HG03135 (cell line): ENCODE measurements around the gene TEX52.

Experiments
- ATAC-seq: cut with Tn5 transposase; IDR thresholded peaks from one replicate; pipeline ENCODE4 v1.9.1; 2021; ENCODE audit warnings: mild to moderate bottlenecking, moderate library complexity; ENCODE audit not compliant: unreplicated experiment

Gene TEX52

GRCh38 chr12:2857021-2857431 lies at the start of gene TEX52:
Gene TEX52, minus strand, starts transcription at chr12:2857039. Its CDS starts 13 bp downstream, at chr12:2857026.
- no peak for ATAC-seq

DNA sequence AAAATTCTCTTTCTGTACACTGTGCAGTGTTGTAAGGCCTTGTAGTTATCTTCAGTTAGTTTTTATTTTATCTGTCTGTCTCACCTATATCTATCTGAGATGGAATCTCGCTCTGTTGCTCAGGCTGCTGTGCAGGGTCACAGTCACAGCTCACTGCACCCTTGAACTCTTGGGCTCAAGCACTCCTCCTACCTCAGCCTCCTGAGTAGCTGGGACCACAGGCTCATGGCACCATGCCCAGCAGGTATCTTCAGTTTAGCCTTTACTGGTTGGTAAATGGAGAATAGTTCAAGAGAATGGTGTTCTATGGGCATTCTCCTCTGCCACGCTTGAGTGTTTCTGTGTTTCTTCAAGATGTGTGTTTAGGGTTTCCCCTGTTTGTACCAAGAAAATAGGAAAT lies 47.4 kb upstream of the TEX52 start:
- ATAC-seq: no peak

- ATAC-seq: no peak
Measured at GRCh38 chr12:2902272-2902880, 45.5 kb upstream of the TEX52 start.

- ATAC-seq: no peak
Measured at GRCh38 chr12:2900642-2901041, 43.8 kb upstream of the TEX52 start.

DNA sequence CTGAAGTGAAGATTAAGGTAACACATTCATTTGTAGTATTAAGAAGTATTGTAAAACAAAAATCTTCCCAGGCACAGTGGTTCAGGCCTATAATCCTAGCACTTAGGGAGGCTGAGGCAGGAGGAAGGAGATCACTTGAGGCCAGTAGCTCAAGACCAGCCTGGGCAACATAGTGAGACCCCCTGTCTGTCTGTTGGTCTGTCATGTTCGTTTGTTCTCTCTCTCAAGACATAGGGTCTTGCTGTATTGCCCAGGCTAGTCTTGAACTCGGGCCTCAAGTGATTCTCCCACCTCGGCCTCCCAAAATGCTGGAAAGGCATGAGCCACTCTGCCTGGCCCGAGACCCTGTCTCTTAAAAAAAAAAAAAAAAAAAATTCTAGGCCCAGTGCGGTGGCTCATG lies 40.6 kb upstream of the TEX52 start:
- ATAC-seq: no peak

- no peak for ATAC-seq
Measured at GRCh38 chr12:2895511-2895910, 38.7 kb upstream of the TEX52 start.

DNA sequence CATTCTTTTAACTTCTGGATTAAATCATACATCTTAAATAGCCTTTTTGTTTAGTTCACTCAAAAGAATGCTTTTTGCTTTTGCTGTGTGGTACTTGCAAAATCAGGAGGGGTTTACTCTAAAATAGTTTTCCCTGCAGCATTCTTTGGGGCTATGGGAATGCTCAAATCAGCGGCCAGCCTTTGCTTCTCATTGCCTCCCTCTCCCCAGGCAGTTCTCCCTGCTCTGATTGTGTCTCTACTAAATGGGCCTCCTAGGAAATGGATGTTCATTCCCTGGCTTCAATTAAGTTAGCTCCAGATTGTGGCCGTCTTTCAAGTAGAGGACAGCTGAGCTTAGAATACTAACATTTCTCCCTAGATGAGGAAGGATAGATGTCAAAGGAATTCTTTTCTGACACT lies 38.2 kb upstream of the TEX52 start:
- ATAC-seq: no peak

- ATAC-seq: no peak
Measured at GRCh38 chr12:2893007-2893406, 36.2 kb upstream of the TEX52 start.

- ATAC-seq: no peak
Measured at GRCh38 chr12:2892246-2892645, 35.4 kb upstream of the TEX52 start.

DNA sequence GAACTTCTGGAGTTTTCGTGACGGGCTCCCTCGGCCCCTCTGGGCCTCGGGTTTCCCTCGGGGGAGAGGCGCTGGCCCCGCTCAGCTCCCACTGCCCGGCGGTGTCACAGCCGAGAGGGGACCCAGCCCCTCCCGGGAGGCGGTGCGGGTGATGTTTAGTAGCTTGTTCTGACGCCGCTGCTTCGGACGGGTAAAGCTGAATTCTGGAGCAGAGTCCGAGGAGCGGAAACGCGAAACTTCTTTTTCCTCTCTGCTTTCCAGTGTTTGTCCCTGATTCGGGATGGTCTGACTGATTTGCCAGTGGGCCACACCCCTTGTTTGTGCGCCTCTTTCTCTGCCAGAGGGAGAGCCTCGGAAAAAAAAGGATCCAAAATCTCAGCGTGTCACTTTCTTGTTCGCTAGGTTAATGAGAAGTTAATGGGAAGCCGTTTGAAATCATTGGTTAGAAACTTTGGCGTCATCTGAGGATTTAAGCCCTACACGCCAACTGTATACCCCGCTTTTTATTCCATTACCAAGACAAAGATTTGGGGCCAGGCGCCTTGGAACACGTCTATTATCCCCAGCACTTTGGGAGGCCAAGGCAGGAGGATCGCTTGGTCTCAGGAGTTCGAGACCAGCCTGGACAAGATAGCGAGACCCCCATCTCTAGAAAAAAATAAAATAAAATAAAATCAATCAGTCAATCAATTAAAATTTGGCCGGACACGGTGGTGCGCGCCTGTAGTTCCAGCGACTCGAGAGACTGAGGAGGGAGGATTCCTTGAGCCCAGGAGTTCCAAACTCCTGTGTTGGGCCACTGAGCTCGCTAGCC lies 34.6 kb upstream of the TEX52 start:
- ATAC-seq: peak; percentile 10

- peak; percentile 99 for ATAC-seq
Measured at GRCh38 chr12:2890388-2891239, 33.8 kb upstream of the TEX52 start, which contains the start of gene TULP3. Gene TULP3, plus strand, starts transcription at chr12:2890891. Its CDS starts 57 bp downstream, at chr12:2890948.

DNA sequence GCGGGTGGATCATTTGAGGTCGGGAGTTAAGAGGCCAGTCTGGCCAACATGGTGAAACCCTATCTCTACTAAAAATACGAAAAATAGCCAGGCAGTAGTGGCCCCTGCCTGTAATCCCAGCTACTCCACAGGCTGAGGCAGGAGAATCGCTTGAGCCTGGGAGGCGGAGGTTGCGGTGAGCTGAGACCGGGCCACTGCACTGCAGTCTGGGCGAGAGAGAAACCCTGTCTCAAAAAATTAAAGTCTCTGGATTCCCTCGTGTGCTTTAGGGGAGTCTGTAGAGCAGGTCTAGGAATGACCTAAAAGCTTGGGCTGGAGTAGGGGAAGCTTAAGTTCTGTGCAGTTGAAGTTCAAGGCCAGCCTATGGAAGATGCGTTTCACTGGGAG lies 33.2 kb upstream of the TEX52 start:
- ATAC-seq: no peak

DNA sequence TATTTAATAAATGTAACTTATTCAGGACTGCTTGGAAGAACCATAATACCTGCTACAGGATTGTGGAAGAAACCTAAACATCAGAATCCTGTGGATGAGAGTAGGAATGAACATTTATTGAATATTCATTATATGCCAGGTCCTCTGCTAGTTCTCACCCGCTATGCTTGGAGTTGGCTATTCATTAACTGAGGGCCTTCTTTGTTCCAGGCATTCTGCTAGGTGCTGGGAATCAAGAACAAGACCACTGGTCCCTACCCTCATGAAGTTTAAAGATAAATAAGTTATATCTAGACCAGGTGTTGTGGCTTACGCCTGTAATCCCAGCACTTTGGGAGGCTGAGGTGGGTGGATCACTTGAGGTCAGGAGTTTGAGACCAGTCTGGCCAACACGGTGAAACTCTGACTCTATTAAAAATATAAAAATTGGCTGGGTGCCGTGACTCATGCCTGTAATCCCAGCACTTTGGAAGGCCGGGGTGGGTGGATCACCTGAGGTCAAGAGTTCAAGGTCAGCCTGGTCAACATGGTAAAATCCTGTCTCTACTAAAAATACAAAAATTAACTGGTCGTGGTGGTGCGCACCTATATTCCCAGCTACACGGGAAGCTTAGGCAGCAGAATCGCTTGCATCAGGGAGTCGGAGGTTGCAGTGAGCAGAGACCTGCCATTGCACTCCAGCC lies 30.1 kb upstream of the TEX52 start:
- ATAC-seq: no peak

- no peak for ATAC-seq
Measured at GRCh38 chr12:2884810-2885209, 28.0 kb upstream of the TEX52 start.

GRCh38 chr12:2879853-2880252 lies 23.0 kb upstream of the TEX52 start:
- ATAC-seq: no peak

- no peak for ATAC-seq
Measured at GRCh38 chr12:2877953-2878732, 21.3 kb upstream of the TEX52 start.

DNA sequence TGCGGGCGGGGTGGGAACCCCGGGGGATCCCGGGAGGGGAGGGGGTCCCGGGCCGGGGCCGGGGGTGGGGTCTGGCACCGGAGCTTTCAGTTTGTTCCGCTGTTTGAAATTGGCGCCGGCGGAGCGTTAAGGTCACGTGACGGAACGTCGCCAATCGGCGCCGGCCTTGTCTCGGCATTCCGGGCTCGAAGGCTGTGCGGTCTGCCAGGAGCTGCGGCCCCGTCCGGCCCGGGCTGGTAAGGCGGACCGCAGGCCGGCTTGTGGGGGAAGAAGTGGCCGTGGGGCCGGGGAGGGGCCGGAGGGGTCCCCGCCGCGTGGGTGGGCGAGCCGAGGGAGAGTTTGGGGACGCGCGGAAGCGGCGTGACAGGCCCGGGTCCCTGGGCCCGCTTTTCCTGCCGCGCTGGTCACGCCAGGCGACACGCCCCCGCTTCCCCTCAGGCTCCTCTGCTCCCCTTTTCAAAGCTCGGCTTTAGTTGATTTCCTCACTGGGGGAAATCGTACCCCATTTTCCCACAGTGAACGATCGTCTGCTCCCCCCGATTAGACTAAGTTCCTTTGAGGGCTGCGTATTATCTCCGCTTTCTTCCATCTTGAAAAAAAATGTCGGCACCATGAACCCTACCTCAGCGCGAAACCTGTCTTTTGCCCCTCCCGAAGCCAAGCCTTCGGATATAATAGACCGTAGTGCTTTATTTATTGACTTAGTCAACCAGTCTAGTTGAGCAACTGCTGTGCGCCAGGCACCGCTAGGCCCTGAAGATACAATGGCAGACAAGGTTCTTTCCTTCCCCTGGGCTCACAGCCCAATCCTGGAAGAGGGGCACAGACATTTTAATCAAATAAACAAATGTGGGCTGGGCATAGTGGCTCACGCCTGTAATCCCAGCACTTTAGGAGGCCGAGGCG lies 20.5 kb upstream of the TEX52 start, which contains the start of the genes FOXM1 and RHNO1:
TSS of gene FOXM1 (minus strand) at position 128 of the 906 bp plus-strand sequence. CDS start 2,696 bp downstream, outside the sequence.
TSS of gene RHNO1 (plus strand) at position 177 of the 906 bp plus-strand sequence. CDS start 8,144 bp downstream, outside the sequence.
- peak; percentile 66 for ATAC-seq

DNA sequence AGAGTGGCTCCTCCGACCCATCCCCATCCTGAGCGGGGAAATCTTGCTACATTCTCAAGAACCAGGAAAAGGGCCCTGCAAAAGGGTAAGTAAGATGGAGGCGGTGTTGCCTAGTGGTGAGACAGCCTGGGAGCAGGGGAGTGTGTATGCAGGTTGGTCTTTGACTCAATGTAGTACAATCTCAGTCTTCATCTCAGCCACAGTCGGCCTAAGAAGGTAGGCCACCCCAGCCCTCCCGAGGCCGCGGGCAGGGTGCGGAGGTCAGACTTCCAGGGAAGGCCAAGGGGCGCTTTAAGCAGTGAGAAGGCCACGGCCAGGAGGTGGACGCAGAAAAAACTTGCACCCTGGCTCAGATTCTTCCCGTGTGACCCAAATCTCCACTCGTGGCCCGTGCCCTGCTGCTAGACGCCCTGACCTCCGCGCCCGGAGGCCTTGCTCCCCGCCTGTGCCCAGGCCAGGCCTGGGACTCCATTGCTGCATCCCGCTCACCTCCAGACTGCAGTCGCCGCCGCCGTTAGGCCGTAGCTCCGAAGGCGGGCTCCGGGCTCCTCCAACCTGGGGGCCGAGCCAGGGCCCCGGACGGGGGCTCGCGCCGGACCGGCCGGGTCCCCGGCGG lies 19.7 kb upstream of the TEX52 start:
- ATAC-seq: peak; percentile 33
